GM19238 (cell line): ENCODE data around the gene SLC66A2.

ENCODE experiments used
- DNase-seq: peaks from one replicate; pipeline ENCODE4 v3.0.0; 2011; ENCODE audit warnings: low spot score; ENCODE audit not compliant: insufficient read length

SLC66A2 gene

DNA sequence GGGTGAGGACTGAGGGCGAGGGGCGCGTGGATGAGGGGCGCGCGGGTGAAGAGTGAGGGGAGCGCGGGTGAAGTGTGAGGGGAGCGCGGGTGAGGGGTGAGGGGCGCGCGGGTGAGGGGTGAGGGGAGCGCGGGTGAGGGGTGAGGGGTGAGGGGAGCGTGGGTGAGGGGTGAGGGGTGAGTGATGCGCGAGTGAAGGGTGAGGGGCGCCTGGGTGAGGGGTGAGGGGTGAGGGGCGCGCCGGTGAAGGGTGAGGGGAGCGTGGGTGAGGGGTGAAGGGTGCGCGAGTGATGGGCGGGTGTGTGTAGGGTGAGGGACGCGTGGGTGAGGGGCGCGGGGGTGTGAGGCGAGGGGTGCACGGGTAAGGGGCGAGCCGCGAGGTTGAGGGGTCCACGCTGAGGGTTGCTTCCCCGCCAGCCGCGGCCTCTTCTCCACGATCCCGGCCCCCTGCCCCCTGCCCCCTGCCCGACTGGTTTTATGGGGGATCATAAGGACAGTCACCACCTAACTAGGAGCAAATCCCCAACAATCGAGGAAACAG, 1.1 kb upstream of the SLC66A2 start:
- DNase-seq, result no peak

DNA sequence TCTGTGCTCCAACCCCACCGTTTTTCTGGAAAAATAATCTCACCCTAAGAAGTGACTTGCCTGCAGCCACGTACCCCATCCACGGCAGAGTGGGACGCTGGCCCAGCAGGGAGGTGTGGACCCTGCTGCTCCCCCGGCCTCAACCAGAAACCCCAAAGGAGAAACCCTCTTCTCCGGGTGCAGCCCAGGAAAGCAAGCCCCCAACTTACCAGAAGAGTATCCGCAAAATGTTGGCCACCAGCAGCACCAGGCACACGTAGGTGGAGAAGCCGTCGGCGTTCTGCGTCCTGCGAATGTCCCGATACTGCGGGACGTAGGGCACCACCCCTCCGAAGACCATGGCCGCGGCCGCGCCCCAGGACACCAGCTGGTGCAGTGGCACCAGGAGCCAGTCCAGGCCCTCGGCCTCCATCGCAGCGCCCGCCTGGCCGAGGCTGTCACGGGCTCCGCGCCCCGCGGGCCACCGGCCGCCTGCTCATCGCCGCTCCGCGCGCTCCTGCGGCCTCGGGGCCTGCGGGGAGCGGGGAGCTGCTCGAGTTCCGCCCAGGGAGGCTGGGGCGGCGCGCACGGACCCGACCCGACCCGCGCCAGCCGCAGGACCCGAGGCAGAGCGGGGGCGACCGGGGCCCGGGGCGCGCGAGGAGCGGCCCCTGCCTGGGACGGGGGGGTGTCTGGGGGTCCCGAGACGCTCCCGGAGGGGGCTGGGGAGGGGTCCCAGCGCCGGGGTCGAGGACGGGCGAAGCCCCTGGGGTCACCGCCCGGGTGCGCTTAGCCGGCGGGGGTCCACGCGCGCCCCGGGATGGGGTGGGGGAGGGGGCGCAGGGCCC, 725 bp downstream of the SLC66A2 start:
- peak; percentile 37 for DNase-seq

DNA sequence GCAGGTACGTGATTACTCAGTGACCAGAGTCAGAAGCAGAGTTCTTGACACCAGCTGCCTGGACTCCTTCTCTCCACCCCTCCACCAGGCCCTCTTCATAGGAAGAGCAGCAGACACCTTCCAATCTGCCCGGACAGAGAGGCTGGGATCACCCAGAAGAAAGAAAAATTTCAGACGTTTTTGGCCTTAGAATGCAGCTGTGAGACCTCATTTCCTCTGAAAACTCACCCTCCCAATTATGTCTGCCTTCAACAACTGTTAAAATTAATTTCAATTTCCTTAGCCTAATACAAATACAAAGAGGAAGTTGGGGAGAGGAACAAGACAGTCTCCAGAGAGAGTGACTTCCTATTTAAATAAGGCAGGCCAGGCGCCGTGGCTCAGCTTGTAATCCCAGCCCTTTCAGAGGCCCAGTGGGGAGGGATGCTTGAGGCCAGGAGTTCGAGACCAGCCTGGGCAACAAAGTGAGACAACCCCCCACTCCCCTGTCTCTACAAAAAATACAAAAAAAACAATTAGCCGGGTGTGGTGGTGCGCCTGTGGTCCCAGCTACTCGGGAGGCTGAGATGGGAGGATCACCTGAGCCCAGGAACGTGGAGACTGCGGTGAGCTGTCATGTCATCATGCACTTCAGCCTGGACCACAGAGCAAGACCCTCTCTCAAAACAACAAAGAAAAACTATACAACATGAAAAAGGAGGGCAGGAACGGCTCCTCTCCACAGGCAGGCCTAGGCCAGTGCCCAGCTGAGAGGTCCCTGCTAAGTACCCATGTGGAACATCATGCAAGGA, 1.6 kb downstream of the SLC66A2 start:
- peak; percentile 35 for DNase-seq

DNA sequence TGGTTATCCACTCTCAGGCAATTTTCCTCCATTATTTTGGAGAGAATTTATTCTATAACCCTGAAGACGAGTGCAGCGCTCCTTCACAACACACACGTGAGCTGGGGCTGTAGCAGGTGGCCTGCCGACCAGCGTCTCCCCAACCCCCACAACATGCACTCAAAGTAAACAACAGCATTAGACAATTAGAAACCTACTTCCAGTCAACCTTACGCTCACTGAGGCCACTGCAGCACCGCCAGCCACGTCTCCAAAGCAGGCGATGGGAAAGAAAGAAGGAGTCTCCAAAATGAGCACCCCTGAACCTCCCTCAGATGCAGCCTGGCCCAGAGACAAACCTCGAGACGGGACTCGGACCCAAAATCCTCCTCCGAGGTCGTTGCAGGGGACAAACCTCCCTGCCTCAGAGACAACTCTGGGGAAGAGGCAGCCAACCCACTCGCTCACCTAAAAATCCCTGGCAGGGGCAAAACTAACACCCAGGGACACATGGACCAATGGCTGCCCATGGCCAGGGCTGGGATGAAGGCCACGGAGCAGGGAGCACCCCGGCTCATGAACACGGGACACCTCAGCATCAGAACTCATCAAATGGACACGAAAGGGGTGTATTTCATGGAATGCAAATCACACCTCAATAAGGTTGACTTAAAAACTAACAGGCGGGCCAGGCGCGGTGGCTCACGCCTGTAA, 2.6 kb downstream of the SLC66A2 start:
- DNase-seq, result no peak

DNA sequence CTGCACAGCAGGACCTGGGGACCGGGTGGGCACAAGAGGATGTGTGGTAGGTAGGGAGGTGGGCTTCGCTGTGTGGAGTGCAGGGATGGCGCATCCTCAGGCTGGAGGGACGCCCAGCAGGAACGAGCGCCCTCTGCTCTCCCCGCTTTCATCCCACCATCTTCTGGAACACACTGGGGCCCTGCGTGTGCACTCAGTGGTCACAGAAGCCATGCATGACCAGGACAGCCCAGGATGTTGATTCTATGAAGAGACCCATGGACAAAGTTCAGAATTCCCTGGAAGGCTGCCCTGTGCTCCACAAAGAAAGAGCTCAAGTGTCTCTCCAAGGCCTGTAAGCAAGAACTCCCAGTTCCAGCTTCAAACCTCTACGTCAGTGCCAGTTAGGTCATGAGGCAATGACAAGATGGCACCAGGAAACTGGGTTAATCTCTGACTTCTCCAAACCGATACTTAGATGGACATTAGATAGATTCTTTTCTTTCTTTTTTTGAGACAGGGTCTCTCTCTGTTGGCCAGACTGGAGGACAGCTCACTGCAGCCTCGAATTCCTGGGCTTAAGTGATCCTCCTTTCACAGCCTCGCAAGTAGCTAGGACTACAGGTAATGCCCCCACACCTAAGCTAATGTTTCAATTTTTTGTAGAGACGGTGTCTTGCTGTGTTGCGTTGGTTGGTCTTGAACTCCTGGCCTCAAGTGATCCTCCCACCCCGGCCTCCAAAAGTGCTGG, 3.4 kb downstream of the SLC66A2 start:
- no peak for DNase-seq

DNA sequence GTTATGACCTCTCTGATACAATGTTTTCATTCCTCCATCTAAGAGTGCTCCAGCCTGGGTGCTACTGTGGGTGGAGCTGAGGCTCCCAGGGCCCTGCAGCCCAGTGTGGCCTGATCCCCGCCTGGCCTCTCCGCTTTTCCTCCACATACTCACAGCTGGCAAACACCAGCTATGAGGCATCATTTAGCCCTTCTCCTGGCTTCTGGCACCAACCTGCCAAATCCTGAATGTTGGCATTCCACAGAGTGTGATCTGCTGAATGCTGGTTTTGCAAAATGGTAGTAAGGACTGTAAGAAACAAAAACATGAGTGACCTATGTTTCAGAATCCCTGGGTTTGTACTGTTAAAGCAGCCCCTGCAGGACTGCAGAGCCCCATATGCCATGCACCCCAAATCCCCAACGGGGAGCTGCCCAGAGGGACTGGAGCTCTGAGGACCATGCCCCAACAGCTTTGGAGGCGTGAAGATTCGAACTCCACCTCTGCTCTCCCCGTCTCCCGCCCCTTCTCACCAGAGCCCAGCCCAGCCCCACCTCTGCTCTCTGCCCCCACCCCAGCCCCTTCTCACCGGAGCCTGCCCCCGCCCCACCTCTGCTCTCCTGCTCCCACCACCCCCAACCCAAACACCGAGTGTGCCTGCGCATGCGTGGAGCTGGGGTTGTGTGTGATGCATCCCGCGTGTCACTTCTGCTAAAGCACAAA, 4.2 kb downstream of the SLC66A2 start:
- no peak for DNase-seq

DNA sequence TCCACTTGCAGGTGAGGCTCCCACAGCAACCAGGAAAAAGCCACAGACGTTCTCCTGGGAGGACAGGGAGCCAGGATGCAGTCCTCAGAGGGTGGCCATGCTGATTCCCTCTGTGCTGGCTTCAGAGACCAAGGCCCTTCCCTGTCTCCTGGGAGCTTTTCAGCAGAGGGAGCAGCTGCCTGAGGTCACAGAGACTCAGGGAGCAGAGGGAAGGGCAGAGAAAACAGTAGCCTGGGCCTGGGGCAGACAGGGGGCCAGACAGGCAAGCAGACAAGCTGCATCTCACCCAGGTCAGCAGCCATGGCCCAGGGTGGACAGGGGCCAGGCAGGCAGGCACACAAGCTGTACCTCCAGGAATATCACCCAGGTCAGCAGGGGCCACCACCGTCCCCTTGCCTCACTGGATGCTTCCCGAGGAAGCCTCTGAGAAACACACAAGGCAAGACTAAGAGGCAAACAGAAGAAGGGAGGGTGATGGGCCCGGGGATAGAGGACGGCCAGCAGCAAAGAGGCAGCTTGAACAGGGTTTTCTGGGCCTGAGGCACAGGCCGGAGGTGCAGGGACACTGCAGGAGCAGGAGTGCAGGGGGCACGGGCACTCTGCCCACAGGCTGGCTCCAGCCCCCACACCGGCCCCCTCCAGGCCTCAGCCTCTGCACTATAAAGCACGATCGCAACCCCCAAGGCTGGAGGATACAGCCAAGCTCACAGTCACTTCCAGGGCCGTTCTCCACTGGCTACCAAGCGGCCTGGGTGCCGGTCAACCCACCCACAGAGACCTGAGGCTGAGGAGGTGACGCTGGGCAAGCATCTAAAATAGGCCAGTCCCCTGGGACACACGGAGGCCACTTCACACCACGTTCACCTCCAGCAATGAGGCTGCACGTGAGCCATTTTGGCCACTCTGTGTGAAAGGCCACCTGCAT, 6.1 kb downstream of the SLC66A2 start:
- no peak for DNase-seq

DNA sequence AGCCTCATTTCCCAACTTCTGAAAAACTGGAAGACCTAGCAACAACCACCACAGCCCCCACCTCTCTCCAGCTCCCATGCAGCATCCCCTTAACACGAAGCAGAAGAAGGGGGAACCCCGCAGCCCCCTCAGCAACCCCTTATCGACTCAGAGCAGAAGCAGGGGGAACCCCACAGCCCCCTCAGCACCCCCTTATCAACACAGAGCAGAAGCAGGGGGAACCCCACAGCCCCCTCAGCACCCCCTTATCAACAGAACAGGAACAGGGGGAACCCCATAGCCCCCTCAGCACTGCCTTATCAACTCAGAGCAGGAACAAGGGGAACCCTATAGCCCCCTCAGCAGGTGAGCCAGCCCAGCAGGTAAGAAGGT, 6.7 kb downstream of the SLC66A2 start:
- no peak for DNase-seq

DNA sequence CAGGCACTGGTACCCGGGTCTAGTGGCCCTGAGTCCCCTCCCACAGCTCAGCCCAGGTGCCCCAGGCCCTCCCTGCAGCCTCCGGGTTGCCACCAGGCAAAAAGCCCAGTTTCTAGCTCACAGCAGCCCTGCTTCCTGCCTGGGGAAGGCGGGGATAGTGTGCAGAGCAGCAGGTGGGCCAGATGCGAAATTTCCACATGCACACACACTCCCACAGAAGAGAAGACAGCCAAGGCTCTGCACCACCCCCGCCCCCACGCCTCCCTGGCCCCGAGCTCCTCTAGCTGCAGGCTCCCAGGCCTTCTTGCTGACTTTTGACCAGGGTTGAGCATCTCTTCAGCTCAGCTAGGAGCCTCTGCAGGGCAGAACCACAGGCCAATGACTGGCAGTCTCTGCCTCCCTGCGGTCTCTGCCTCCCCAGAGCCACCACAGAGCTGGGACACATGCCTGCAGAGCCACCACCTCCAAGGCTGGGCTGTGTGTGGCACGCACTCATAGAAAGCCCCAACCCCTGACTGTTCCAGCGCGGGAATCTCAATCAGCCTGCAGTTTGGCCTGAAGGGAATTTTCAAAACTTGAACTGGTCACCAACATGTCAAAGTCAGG, 7.2 kb downstream of the SLC66A2 start:
- DNase-seq, result no peak

DNA sequence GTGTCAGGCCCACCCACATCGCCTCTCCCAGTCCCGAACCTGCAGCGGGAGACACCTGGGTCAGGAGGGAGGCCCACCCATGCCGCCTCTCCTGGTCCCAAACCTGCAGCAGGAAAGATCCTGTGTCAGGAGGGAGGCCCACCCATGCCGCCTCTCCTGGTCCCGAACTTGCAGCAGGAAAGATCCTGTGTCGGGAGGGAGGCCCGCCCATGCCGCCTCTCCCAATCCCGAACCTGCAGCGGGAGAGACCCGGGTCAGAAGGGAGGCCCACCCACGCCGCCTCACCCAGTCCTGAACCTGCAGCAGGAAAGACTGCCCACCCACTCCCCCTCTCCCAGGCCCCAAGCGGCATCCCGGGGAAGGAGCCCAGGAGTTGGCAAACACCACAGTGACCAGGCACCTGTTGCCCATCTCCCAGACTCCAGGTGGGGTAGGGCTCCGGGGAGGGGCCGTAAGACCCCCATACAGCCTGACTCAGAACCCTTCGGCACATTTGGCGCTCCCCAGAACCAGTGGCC, 7.8 kb downstream of the SLC66A2 start:
- no peak for DNase-seq

DNA sequence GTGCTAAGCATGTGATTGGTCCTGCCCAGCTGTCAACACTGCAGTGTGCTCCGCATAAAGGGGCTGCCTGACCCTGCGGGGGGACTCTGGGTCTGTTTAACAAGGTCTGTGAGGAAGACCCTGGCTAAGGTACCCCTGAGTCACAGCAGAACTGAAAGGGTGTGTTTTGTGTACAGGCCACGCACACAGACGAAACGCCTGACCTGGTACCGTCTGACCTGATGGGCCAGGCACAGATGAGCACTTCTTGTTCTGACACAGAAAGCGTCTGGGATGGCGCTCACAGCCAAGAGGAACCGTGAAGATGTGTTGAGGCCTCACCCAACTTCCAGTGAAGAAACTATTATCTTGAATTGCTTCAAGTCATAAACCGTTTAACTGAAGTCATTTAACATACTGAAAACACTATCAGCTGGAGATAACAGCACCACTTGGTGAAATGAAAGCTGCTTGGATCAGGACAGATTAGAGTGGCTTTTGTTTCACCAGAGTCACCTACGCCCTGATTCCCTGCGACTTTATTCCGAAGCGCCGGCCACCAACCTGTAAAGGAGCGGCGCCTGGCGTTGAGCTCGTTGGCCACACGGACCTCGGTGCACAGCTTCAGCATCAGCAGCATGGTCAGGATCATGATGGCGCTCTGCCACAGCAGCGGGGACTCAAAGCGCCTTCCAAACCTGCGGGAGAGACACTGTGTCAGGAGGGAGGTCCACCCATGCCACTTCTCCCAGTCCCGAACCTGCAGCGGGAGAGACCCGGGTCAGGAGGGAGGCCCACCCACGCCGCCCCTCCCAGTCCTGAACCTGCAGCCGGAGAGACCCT, 8.5 kb downstream of the SLC66A2 start:
- DNase-seq, result no peak

DNA sequence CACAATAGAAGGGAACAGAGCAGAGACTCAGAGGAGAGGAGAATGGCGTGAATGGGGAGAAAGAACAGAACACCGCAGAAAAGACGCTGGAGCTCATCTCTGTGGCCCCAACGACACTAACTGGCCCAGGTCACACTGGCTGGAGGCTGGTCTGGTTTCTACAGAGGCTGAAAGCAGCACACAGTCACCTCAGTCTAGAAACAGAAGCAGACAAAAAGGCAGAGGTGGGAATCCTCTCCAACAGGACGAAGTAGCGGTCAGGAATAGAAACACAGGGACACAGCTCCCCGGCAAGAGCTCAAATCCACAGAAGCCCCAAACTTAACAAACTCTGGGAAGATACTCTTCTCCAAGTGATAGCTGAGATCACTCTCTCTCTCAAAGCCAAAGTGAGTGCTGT, 9.2 kb downstream of the SLC66A2 start:
- no peak for DNase-seq

DNA sequence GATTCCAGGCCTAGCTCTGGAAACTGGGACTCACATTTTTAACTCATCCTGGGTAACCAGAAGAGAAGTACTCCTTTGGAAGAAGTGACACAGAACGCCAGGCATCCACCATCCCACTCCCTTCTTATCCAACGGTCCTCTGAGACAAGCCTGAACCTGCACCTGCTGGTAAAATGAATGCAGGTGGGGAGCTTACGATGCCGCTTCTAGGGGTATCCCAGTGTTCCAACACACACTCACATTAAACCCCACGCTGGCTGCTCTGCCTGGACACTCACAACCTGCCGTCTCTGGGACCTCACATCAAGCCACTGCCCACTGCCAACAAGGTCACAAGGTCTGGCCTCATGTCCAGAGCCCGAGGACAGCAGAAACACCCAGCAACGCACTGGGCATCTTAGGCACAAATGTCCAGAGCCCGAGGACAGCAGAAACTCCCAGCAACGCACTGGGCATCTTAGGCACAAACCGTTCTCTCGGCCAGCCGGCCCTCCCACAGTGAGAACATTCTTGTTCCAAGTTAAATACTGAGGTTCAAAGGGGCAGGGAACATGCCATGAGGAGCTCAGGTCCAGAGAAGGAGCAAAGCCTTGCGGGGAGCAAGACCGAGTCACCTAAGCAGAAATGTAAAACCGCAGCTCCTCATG, 9.9 kb downstream of the SLC66A2 start:
- no peak for DNase-seq

DNA sequence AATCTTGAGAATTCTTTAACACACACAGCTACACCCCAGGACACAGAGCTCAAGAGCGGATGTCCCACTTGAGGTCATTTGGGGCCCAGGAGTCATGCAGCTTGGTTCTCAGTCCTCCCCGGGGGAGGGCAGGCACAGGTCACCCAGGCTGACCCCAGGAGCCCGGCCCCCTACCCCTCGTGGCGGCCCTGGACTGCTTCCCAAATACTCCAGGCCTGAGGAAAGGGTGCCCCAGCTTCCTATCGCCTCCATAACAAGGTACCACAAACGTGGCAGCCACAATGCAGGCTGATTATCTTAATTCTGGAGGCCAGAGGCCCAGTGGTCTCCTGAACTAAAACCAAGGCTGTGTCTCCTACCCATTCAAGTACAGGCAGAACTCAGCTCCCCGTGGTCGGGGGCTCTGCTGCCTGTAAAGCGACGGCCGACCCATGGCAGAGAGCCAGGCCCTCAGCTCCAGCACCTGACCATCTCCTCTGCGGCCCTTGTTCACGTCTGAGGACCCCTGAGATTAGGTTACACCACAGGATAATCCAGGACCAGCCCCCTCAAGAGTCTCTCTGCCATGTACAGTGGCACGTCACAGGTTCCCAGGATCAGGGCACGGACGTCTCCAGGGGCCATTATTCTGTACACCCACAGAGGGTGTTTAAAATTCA, 10.5 kb downstream of the SLC66A2 start:
- DNase-seq, result no peak

DNA sequence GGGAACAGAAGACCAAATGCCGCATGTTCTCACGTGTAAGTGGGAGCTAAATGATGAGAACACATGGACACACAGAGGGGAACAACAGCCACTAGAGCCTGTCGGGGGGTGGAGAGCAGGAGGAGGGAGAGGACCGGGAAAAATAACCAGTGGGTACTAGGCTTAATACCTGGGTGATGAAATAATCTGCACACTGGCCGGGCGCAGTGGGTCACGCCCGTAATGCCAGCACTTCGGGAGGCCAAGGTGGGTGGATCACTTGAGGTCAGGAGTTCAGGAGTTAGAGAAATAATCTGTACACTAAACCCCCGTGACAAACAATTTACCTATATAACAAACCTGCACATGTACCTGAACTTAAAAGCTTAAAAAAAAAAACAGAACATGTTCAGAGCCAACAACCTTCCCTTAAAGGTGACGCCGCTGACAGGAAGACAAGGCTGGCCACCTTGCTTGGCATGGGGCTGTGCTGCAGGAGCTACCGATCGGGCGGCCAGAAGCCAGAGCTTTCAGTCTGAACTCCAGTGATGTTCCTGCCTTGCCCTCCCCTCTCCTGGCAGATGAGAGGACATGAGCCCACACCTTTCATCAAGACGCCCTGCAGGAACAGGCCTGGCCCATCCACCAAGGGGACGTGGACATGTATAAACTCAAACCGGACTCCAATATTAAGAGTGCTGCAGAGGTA, 11.2 kb downstream of the SLC66A2 start:
- DNase-seq, result no peak

DNA sequence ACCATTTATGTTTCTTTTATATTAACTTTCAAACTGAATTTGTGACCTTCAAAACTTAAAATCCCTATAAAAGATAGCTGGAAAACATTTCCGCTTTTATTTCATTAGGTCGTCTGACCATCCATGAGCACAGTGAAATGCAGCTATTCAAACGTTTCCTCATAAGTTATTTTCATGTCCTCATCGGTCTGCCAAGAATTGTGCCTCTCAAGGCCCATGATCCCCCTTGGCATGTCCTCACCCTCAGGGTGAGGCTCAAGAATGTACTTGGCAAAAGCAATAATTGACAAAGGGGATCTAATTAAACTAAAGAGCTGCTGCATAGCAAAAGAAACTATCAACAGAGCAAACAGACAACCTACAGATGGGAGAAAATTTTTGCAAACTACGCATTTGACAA, 12.4 kb downstream of the SLC66A2 start:
- no peak for DNase-seq
